H9 (cell line): ENCODE data around the gene CKS2. TPM values are rescaled to one million over a fixed set of nuclear protein-coding genes. Genes with fewer than 3 reads are reported as not detected.

Experiments
- DNase-seq: peaks from one replicate; pipeline ENCODE4 v3.0.0-alpha.2; 2017
- H2AFZ ChIP-seq: one replicate; pipeline ENCODE4 v1.6.1; 2013; ENCODE audit warnings: mild to moderate bottlenecking, low read length, control low read depth, moderate library complexity
- H2AK5ac ChIP-seq: 2 replicates; pipeline ENCODE4 v1.6.1; 2013; ENCODE audit warnings: low read length, control low read depth, mixed read lengths; ENCODE audit not compliant: insufficient read length
- H2BK120ac ChIP-seq: one replicate; pipeline ENCODE4 v1.6.1; 2013; ENCODE audit warnings: low read depth, mild to moderate bottlenecking, low read length, control low read depth, inconsistent platforms; ENCODE audit not compliant: poor library complexity, severe bottlenecking
- H2BK12ac ChIP-seq: 2 replicates; pipeline ENCODE4 v1.6.1; 2013; ENCODE audit warnings: low read length, control low read depth, mixed read lengths, low read depth; ENCODE audit not compliant: insufficient read length
- H2BK15ac ChIP-seq: 2 replicates; pipeline ENCODE4 v1.6.1; 2013; ENCODE audit warnings: low read depth, low read length, control low read depth
- H2BK20ac ChIP-seq: one replicate; pipeline ENCODE4 v1.6.1; 2013; ENCODE audit warnings: low read depth, mild to moderate bottlenecking, low read length, control low read depth, inconsistent platforms; ENCODE audit not compliant: poor library complexity, severe bottlenecking
- H2BK5ac ChIP-seq: 2 replicates; pipeline ENCODE4 v1.6.1; 2013; ENCODE audit warnings: low read length, control low read depth, mixed read lengths; ENCODE audit not compliant: insufficient read length
- H3K14ac ChIP-seq: 2 replicates; pipeline ENCODE4 v1.6.1; 2013; ENCODE audit warnings: low read length, control low read depth; ENCODE audit not compliant: insufficient read depth
- H3K18ac ChIP-seq: 2 replicates; pipeline ENCODE4 v1.6.1; 2013; ENCODE audit warnings: low read depth, mild to moderate bottlenecking, mixed read lengths, low read length, control low read depth; ENCODE audit not compliant: insufficient read length
- H3K23ac ChIP-seq: 2 replicates; pipeline ENCODE4 v1.6.1; 2013; ENCODE audit warnings: low read length, control low read depth, mixed read lengths, low read depth; ENCODE audit not compliant: insufficient read length
- H3K23me2 ChIP-seq: 2 replicates; pipeline ENCODE4 v1.6.1; 2013; ENCODE audit warnings: low read depth, mild to moderate bottlenecking, mixed read lengths, low read length, control low read depth; ENCODE audit not compliant: insufficient read length, poor library complexity, severe bottlenecking
- H3K27ac ChIP-seq: 2 replicates; pipeline ENCODE4 v1.5.1; 2013; ENCODE audit warnings: low read length, control low read depth, mixed read lengths, low read depth; ENCODE audit not compliant: insufficient read length
- H3K27me3 ChIP-seq: 2 replicates; pipeline ENCODE4 v1.6.1; 2013; ENCODE audit warnings: low read length, control low read depth, inconsistent platforms; ENCODE audit not compliant: insufficient read depth
- H3K4ac ChIP-seq: 2 replicates; pipeline ENCODE4 v1.6.1; 2013; ENCODE audit warnings: low read depth, mild to moderate bottlenecking, control low read depth, inconsistent platforms, low read length, moderate library complexity
- H3K4me1 ChIP-seq: 2 replicates; pipeline ENCODE4 v1.6.1; 2013; ENCODE audit warnings: low read length, control low read depth, inconsistent platforms; ENCODE audit not compliant: insufficient read depth
- H3K4me2 ChIP-seq: 2 replicates; pipeline ENCODE4 v1.6.1; 2013; ENCODE audit warnings: low read length, control low read depth, mixed read lengths; ENCODE audit not compliant: insufficient read length, insufficient read depth
- H3K56ac ChIP-seq: 2 replicates; pipeline ENCODE4 v1.6.1; 2013; ENCODE audit warnings: low read depth, mild to moderate bottlenecking, mixed read lengths, low read length, control low read depth; ENCODE audit not compliant: insufficient read length
- H3K79me1 ChIP-seq: 2 replicates; pipeline ENCODE4 v1.6.1; 2013; ENCODE audit warnings: low read depth, mild to moderate bottlenecking, moderate library complexity, low read length, control low read depth, inconsistent platforms; ENCODE audit not compliant: insufficient read depth, poor library complexity, severe bottlenecking
- H3K79me2 ChIP-seq: 2 replicates; pipeline ENCODE4 v1.6.1; 2013; ENCODE audit warnings: low read length, control low read depth, inconsistent platforms; ENCODE audit not compliant: insufficient read depth
- H3K9ac ChIP-seq: 2 replicates; pipeline ENCODE4 v1.6.1; 2013; ENCODE audit warnings: low read length, control low read depth, mixed read lengths; ENCODE audit not compliant: insufficient read length; ENCODE audit errors: extremely low read depth
- H3K9me3 ChIP-seq: one replicate; pipeline ENCODE4 v1.6.1; 2013; ENCODE audit warnings: low read depth, low read length, inconsistent platforms; ENCODE audit not compliant: control insufficient read depth
- H3T11ph ChIP-seq: one replicate; pipeline ENCODE4 v1.6.1; 2013; ENCODE audit warnings: mild to moderate bottlenecking, low read length, control low read depth, inconsistent platforms
- H4K20me1 ChIP-seq: one replicate; pipeline ENCODE4 v1.6.1; 2013; ENCODE audit not compliant: control insufficient read depth, insufficient read length, insufficient read depth
- H4K5ac ChIP-seq: 2 replicates; pipeline ENCODE4 v1.6.1; 2013; ENCODE audit warnings: low read depth, mild to moderate bottlenecking, mixed read lengths, low read length, control low read depth; ENCODE audit not compliant: insufficient read length
- H4K8ac ChIP-seq: replicated peaks from 2 replicates; pipeline ENCODE4 v1.6.1; 2013; ENCODE audit warnings: low read length, control low read depth, mixed read lengths, low read depth; ENCODE audit not compliant: insufficient read length
- H4K91ac ChIP-seq: 2 replicates; pipeline ENCODE4 v1.6.1; 2013; ENCODE audit warnings: low read depth, mild to moderate bottlenecking, moderate library complexity, mixed read lengths, low read length, control low read depth; ENCODE audit not compliant: insufficient read length
- H3K27ac Mint-ChIP-seq, 3 experiments: 2 replicates in 2 of 3; 3 replicates in 1 of 3; pipeline ENCODE4 v1.8.0; 2020 to 2021; ENCODE audit warnings: mixed read lengths in 3 of 3, mild to moderate bottlenecking in 1 of 3, moderate library complexity in 1 of 3
- H3K27me3 Mint-ChIP-seq: 2 replicates; pipeline ENCODE4 v1.8.0; 2021; ENCODE audit warnings: low read depth, mild to moderate bottlenecking, moderate library complexity, mixed read lengths
- H3K36me3 Mint-ChIP-seq, 3 experiments: 2 replicates in 2 of 3; 3 replicates in 1 of 3; pipeline ENCODE4 v1.8.0; 2020 to 2021; ENCODE audit warnings: low read depth in 3 of 3, mixed read lengths in 3 of 3; ENCODE audit not compliant: insufficient read depth in 1 of 3
- H3K4me1 Mint-ChIP-seq, 2 experiments: 2 replicates each; pipeline ENCODE4 v1.8.0; 2020; ENCODE audit warnings: mixed read lengths in 2 of 2
- H3K4me3 Mint-ChIP-seq, 2 experiments: 2 replicates in 1 of 2; 3 replicates in 1 of 2; pipeline ENCODE4 v1.8.0; 2020 to 2021; ENCODE audit warnings: mild to moderate bottlenecking in 2 of 2, mixed read lengths in 2 of 2, moderate library complexity in 1 of 2
- H3K9me3 Mint-ChIP-seq, 2 experiments: 2 replicates in 1 of 2; 3 replicates in 1 of 2; pipeline ENCODE4 v1.8.0; 2020; ENCODE audit warnings: mild to moderate bottlenecking in 2 of 2, mixed read lengths in 2 of 2, moderate library complexity in 1 of 2
- WGBS: extraction: QIAGEN DNeasy Blood & Tissue Kit; methylation state at CpG from one replicate; pipeline ENCODE4 v1.1.7; 2013; ENCODE audit warnings: missing lambda C conversion rate, low lambda C conversion rate, mixed read lengths; ENCODE audit not compliant: insufficient read length; ENCODE audit errors: extremely low coverage; 5-methylcytosine and 5-hydroxymethylcytosine counted together
- total RNA-seq: library from RNA; stranded (reverse); gene quantifications from 2 replicates; pipeline ENCODE4 v1.2.1, GENCODE V29; 2021
- TF ChIP-seq, protein P1 (sequence below): fragments of 200-600 bp; sonication (generic); conservative IDR thresholded peaks from 3 replicates; pipeline ENCODE4 v1.8.0; 2021; ENCODE audit warnings: antibody characterized with exemption, mild to moderate bottlenecking

The CKS2 gene
- total RNA-seq, 1 experiment from 2014 or later, result 211 TPM

DNA sequence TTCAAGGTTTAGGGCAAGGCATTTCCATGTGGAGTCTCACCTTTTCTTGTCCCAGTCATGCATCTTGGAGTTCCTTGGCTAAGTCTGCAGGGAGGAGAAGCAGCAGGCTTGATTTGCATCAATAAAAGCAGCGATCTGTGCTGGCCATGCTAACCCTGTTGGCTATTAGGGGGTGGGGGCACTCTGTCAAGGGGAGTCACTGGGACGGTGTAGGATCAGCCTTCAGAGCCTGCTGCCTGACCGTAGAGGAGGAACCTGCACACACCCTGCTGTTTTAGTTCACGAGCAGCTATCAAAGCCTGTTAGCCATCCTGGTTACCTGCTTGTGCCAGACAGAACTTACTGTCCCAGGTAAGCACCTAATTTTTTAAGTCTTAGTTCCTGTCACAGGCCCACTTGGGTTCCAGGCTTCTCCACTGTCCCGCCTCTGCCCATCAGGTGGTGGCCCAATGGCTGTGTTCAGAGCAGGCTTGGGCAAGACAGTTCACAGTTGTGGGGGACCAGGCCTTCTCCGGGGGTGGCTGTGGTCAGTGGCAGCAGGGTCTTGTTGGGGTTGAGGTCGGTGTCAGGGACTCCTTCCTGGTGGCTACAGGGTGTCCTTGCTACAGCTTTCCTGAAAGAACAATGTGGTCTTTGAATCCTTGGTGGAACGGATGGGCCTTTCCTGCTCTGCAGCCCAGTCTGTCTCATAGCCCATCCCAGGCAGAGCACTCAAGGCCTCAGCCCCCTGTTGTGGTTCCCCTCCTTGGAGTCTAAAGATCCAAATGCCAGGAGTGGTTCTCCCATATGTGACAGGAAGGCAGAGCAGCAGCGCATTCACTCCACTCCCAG, 51.0 kb downstream of the CKS2 start:
- no peak overlapping the region for H3K18ac ChIP-seq
- H3K56ac ChIP-seq, result no peak overlapping the region
- WGBS, result no CpG with 5 or more reads among the region's 9 CpGs

More for the DNA sequence above, 51.0 kb downstream of the CKS2 start:
- no peak overlapping the region for H4K91ac ChIP-seq
- Mint-ChIP-seq H3K4me1 (no peaks in the 10 kb centered on the region), H3K4me3 (no peak overlapping the region), H3K9me3 (no peaks in the 10 kb centered on the region), H3K27ac (peak overlapping the region in 2 of 3 experiments; percentile 22 to 27; a peak in 2 of 7 replicates), H3K27me3 (no peaks in the 10 kb centered on the region), H3K36me3 (peaks cover 24 to 52% (median 52%) of the 10 kb centered on the region in 3 experiments)
- no peak overlapping the region for H2BK12ac ChIP-seq
- H3K9me3 ChIP-seq, result no peaks in the 10 kb centered on the region
- H2AK5ac ChIP-seq, result no peak overlapping the region
- peak; percentile 24 for DNase-seq
- TF ChIP-seq, protein P1, sequence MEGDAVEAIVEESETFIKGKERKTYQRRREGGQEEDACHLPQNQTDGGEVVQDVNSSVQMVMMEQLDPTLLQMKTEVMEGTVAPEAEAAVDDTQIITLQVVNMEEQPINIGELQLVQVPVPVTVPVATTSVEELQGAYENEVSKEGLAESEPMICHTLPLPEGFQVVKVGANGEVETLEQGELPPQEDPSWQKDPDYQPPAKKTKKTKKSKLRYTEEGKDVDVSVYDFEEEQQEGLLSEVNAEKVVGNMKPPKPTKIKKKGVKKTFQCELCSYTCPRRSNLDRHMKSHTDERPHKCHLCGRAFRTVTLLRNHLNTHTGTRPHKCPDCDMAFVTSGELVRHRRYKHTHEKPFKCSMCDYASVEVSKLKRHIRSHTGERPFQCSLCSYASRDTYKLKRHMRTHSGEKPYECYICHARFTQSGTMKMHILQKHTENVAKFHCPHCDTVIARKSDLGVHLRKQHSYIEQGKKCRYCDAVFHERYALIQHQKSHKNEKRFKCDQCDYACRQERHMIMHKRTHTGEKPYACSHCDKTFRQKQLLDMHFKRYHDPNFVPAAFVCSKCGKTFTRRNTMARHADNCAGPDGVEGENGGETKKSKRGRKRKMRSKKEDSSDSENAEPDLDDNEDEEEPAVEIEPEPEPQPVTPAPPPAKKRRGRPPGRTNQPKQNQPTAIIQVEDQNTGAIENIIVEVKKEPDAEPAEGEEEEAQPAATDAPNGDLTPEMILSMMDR, result no peak
- H4K5ac ChIP-seq, result no peak overlapping the region
- no peaks in the 10 kb centered on the region for H3K79me1 ChIP-seq
- no peaks in the 10 kb centered on the region for H3K4me1 ChIP-seq
- no peak overlapping the region for H2BK5ac ChIP-seq
- H2AFZ ChIP-seq, result no peak overlapping the region
- H3K27ac ChIP-seq, result no peak overlapping the region
- no peaks in the 10 kb centered on the region for H3K23me2 ChIP-seq
- H2BK15ac ChIP-seq, result no peak overlapping the region
- H3K27me3 ChIP-seq, result no peaks in the 10 kb centered on the region
- H4K20me1 ChIP-seq, result no peaks in the 10 kb centered on the region
- no peak overlapping the region for H2BK120ac ChIP-seq
- H3K79me2 ChIP-seq, result no peaks in the 10 kb centered on the region
- no peak overlapping the region for H3T11ph ChIP-seq
- no peak overlapping the region for H3K4me2 ChIP-seq
- no peak overlapping the region for H3K4ac ChIP-seq
- no peak overlapping the region for H3K9ac ChIP-seq
- no peak overlapping the region for H2BK20ac ChIP-seq
- no peak overlapping the region for H3K23ac ChIP-seq
- H3K14ac ChIP-seq, result no peak overlapping the region
- H4K8ac ChIP-seq, result no peak overlapping the region
